H9 (cell line): ENCODE measurements around the gene FIGNL2. TPM values are rescaled to one million over a fixed set of nuclear protein-coding genes. Genes with fewer than 3 reads are reported as not detected.

Source experiments
- DNase-seq: peaks from one replicate; pipeline ENCODE4 v3.0.0-alpha.2; 2017
- H2AFZ ChIP-seq: one replicate; pipeline ENCODE4 v1.6.1; 2013; ENCODE audit warnings: mild to moderate bottlenecking, low read length, control low read depth, moderate library complexity
- H2AK5ac ChIP-seq: 2 replicates; pipeline ENCODE4 v1.6.1; 2013; ENCODE audit warnings: low read length, control low read depth, mixed read lengths; ENCODE audit not compliant: insufficient read length
- H2BK120ac ChIP-seq: one replicate; pipeline ENCODE4 v1.6.1; 2013; ENCODE audit warnings: low read depth, mild to moderate bottlenecking, low read length, control low read depth, inconsistent platforms; ENCODE audit not compliant: poor library complexity, severe bottlenecking
- H2BK12ac ChIP-seq: 2 replicates; pipeline ENCODE4 v1.6.1; 2013; ENCODE audit warnings: low read length, control low read depth, mixed read lengths, low read depth; ENCODE audit not compliant: insufficient read length
- H2BK15ac ChIP-seq: 2 replicates; pipeline ENCODE4 v1.6.1; 2013; ENCODE audit warnings: low read depth, low read length, control low read depth
- H2BK20ac ChIP-seq: one replicate; pipeline ENCODE4 v1.6.1; 2013; ENCODE audit warnings: low read depth, mild to moderate bottlenecking, low read length, control low read depth, inconsistent platforms; ENCODE audit not compliant: poor library complexity, severe bottlenecking
- H2BK5ac ChIP-seq: 2 replicates; pipeline ENCODE4 v1.6.1; 2013; ENCODE audit warnings: low read length, control low read depth, mixed read lengths; ENCODE audit not compliant: insufficient read length
- H3K14ac ChIP-seq: 2 replicates; pipeline ENCODE4 v1.6.1; 2013; ENCODE audit warnings: low read length, control low read depth; ENCODE audit not compliant: insufficient read depth
- H3K18ac ChIP-seq: 2 replicates; pipeline ENCODE4 v1.6.1; 2013; ENCODE audit warnings: low read depth, mild to moderate bottlenecking, mixed read lengths, low read length, control low read depth; ENCODE audit not compliant: insufficient read length
- H3K23ac ChIP-seq: 2 replicates; pipeline ENCODE4 v1.6.1; 2013; ENCODE audit warnings: low read length, control low read depth, mixed read lengths, low read depth; ENCODE audit not compliant: insufficient read length
- H3K23me2 ChIP-seq: 2 replicates; pipeline ENCODE4 v1.6.1; 2013; ENCODE audit warnings: low read depth, mild to moderate bottlenecking, mixed read lengths, low read length, control low read depth; ENCODE audit not compliant: insufficient read length, poor library complexity, severe bottlenecking
- H3K27ac ChIP-seq: 2 replicates; pipeline ENCODE4 v1.5.1; 2013; ENCODE audit warnings: low read length, control low read depth, mixed read lengths, low read depth; ENCODE audit not compliant: insufficient read length
- H3K27me3 ChIP-seq: 2 replicates; pipeline ENCODE4 v1.6.1; 2013; ENCODE audit warnings: low read length, control low read depth, inconsistent platforms; ENCODE audit not compliant: insufficient read depth
- H3K4ac ChIP-seq: 2 replicates; pipeline ENCODE4 v1.6.1; 2013; ENCODE audit warnings: low read depth, mild to moderate bottlenecking, control low read depth, inconsistent platforms, low read length, moderate library complexity
- H3K4me1 ChIP-seq: 2 replicates; pipeline ENCODE4 v1.6.1; 2013; ENCODE audit warnings: low read length, control low read depth, inconsistent platforms; ENCODE audit not compliant: insufficient read depth
- H3K4me2 ChIP-seq: 2 replicates; pipeline ENCODE4 v1.6.1; 2013; ENCODE audit warnings: low read length, control low read depth, mixed read lengths; ENCODE audit not compliant: insufficient read length, insufficient read depth
- H3K56ac ChIP-seq: 2 replicates; pipeline ENCODE4 v1.6.1; 2013; ENCODE audit warnings: low read depth, mild to moderate bottlenecking, mixed read lengths, low read length, control low read depth; ENCODE audit not compliant: insufficient read length
- H3K79me1 ChIP-seq: 2 replicates; pipeline ENCODE4 v1.6.1; 2013; ENCODE audit warnings: low read depth, mild to moderate bottlenecking, moderate library complexity, low read length, control low read depth, inconsistent platforms; ENCODE audit not compliant: insufficient read depth, poor library complexity, severe bottlenecking
- H3K79me2 ChIP-seq: 2 replicates; pipeline ENCODE4 v1.6.1; 2013; ENCODE audit warnings: low read length, control low read depth, inconsistent platforms; ENCODE audit not compliant: insufficient read depth
- H3K9ac ChIP-seq: 2 replicates; pipeline ENCODE4 v1.6.1; 2013; ENCODE audit warnings: low read length, control low read depth, mixed read lengths; ENCODE audit not compliant: insufficient read length; ENCODE audit errors: extremely low read depth
- H3K9me3 ChIP-seq: one replicate; pipeline ENCODE4 v1.6.1; 2013; ENCODE audit warnings: low read depth, low read length, inconsistent platforms; ENCODE audit not compliant: control insufficient read depth
- H3T11ph ChIP-seq: one replicate; pipeline ENCODE4 v1.6.1; 2013; ENCODE audit warnings: mild to moderate bottlenecking, low read length, control low read depth, inconsistent platforms
- H4K20me1 ChIP-seq: one replicate; pipeline ENCODE4 v1.6.1; 2013; ENCODE audit not compliant: control insufficient read depth, insufficient read length, insufficient read depth
- H4K5ac ChIP-seq: 2 replicates; pipeline ENCODE4 v1.6.1; 2013; ENCODE audit warnings: low read depth, mild to moderate bottlenecking, mixed read lengths, low read length, control low read depth; ENCODE audit not compliant: insufficient read length
- H4K8ac ChIP-seq: replicated peaks from 2 replicates; pipeline ENCODE4 v1.6.1; 2013; ENCODE audit warnings: low read length, control low read depth, mixed read lengths, low read depth; ENCODE audit not compliant: insufficient read length
- H4K91ac ChIP-seq: 2 replicates; pipeline ENCODE4 v1.6.1; 2013; ENCODE audit warnings: low read depth, mild to moderate bottlenecking, moderate library complexity, mixed read lengths, low read length, control low read depth; ENCODE audit not compliant: insufficient read length
- H3K27ac Mint-ChIP-seq, 3 experiments: 2 replicates in 2 of 3; 3 replicates in 1 of 3; pipeline ENCODE4 v1.8.0; 2020 to 2021; ENCODE audit warnings: mixed read lengths in 3 of 3, mild to moderate bottlenecking in 1 of 3, moderate library complexity in 1 of 3
- H3K27me3 Mint-ChIP-seq: 2 replicates; pipeline ENCODE4 v1.8.0; 2021; ENCODE audit warnings: low read depth, mild to moderate bottlenecking, moderate library complexity, mixed read lengths
- H3K36me3 Mint-ChIP-seq, 3 experiments: 2 replicates in 2 of 3; 3 replicates in 1 of 3; pipeline ENCODE4 v1.8.0; 2020 to 2021; ENCODE audit warnings: low read depth in 3 of 3, mixed read lengths in 3 of 3; ENCODE audit not compliant: insufficient read depth in 1 of 3
- H3K4me1 Mint-ChIP-seq, 2 experiments: 2 replicates each; pipeline ENCODE4 v1.8.0; 2020; ENCODE audit warnings: mixed read lengths in 2 of 2
- H3K4me3 Mint-ChIP-seq, 2 experiments: 2 replicates in 1 of 2; 3 replicates in 1 of 2; pipeline ENCODE4 v1.8.0; 2020 to 2021; ENCODE audit warnings: mild to moderate bottlenecking in 2 of 2, mixed read lengths in 2 of 2, moderate library complexity in 1 of 2
- H3K9me3 Mint-ChIP-seq, 2 experiments: 2 replicates in 1 of 2; 3 replicates in 1 of 2; pipeline ENCODE4 v1.8.0; 2020; ENCODE audit warnings: mild to moderate bottlenecking in 2 of 2, mixed read lengths in 2 of 2, moderate library complexity in 1 of 2
- CTCF ChIP-seq: fragments of 200-600 bp; sonication (generic); conservative IDR thresholded peaks from 3 replicates; pipeline ENCODE4 v1.8.0; 2021; ENCODE audit warnings: antibody characterized with exemption, mild to moderate bottlenecking
- WGBS: extraction: QIAGEN DNeasy Blood & Tissue Kit; methylation state at CpG from one replicate; pipeline ENCODE4 v1.1.7; 2013; ENCODE audit warnings: missing lambda C conversion rate, low lambda C conversion rate, mixed read lengths; ENCODE audit not compliant: insufficient read length; ENCODE audit errors: extremely low coverage; 5-methylcytosine and 5-hydroxymethylcytosine counted together
- total RNA-seq: library from RNA; stranded (reverse); gene quantifications from 2 replicates; pipeline ENCODE4 v1.2.1, GENCODE V29; 2021

Gene FIGNL2
- total RNA-seq, 1 experiment from 2014 or later, result 19.7 TPM

GRCh38 chr12:51813931-51814310, 34.6 kb downstream of the FIGNL2 start:
- no peaks in the 10 kb centered on the region for H3K79me2 ChIP-seq
- no peak overlapping the region for H2BK120ac ChIP-seq
- WGBS, result no CpG with 5 or more reads among the region's 34 CpGs
- no peak overlapping the region for H2AK5ac ChIP-seq
- no peak overlapping the region for H2BK5ac ChIP-seq
- Mint-ChIP-seq H3K9me3 (no peaks in the 10 kb centered on the region), H3K36me3 (peaks cover 0 to 4% (median 0%) of the 10 kb centered on the region in 3 experiments; a peak in 2 of 7 replicates), H3K4me1 (peaks cover 25 to 53% of the 10 kb centered on the region in 2 experiments), H3K4me3 (peak overlapping the region; percentile 50 to 77), H3K27me3 (peaks cover 47% of the 10 kb centered on the region), H3K27ac (peak overlapping the region in 1 of 3 experiments; percentile 56; a peak in 1 of 7 replicates)
- no peak overlapping the region for H4K5ac ChIP-seq
- no peak overlapping the region for H3T11ph ChIP-seq
- no peak overlapping the region for H3K4ac ChIP-seq
- H4K91ac ChIP-seq, result no peak overlapping the region
- H3K56ac ChIP-seq, result no peak overlapping the region
- H2BK20ac ChIP-seq, result no peak overlapping the region
- no peak overlapping the region for H2AFZ ChIP-seq
- no peak overlapping the region for H3K23ac ChIP-seq
- H4K20me1 ChIP-seq, result no peaks in the 10 kb centered on the region
- H4K8ac ChIP-seq, result no peak overlapping the region
- no peak for TF ChIP-seq CTCF
- no peaks in the 10 kb centered on the region for H3K4me1 ChIP-seq
- H3K14ac ChIP-seq, result no peak overlapping the region
- H3K9ac ChIP-seq, result no peak overlapping the region
- peak overlapping the region; percentile 22 for H3K4me2 ChIP-seq
- H3K9me3 ChIP-seq, result no peaks in the 10 kb centered on the region
- H3K23me2 ChIP-seq, result peaks cover 4% of the 10 kb centered on the region
- H3K27ac ChIP-seq, result no peak overlapping the region
- H2BK12ac ChIP-seq, result no peak overlapping the region
- no peaks in the 10 kb centered on the region for H3K79me1 ChIP-seq
- peaks cover 4% of the 10 kb centered on the region; the same call in 1 of the 2 replicates for H3K27me3 ChIP-seq
- no peak overlapping the region for H2BK15ac ChIP-seq
- DNase-seq, result no peak
- no peak overlapping the region for H3K18ac ChIP-seq
